Posterior vena cava (tissue), 2 donors: ENCODE measurements around the gene NCAPD3. TPM values are rescaled to one million over a fixed set of nuclear protein-coding genes. Genes with fewer than 3 reads are reported as not detected.
"Not testable (repeated sequence)": the region's sequence is repeated elsewhere in the genome, so short reads cannot be mapped to it uniquely, and the experiment has no call there.

Source experiments
- DNase-seq: peaks from one replicate; pipeline ENCODE4 v3.0.0-alpha.2; 2020; ENCODE audit warnings: low spot score
- intact Hi-C, 2 donors: fragments of 100-400 bp; cut with DNase I; formaldehyde crosslinking; loops; one replicate each; pipeline versions ENCODE4 v1.14.1 to v1.14.2; 2022 to 2023
- total RNA-seq, 2 donors: library from RNA; stranded (reverse); fragmentation: NEBNext Ultra II Directional; extraction: Animal tissue kit (Norgen Biotek cat#: 25700); gene quantifications; one replicate each; pipeline ENCODE4 v1.2.1, GENCODE V29; 2021
- donor health status: DM: yes; HTN: yes; CAD: no.
- donor health status: DM: yes; HTN: yes; CAD: no.

Gene NCAPD3
- total RNA-seq, 2 donors from 2014 or later, result 12.6 to 15.2 TPM

- DNase-seq, result no peak
- intact Hi-C loops, result loop anchor here in 1 of 2 donors (5.0 kb wide), 1 partner anchor 47 kb away; no protein-coding TSS in a partner anchor
These were observed 104.7 kb downstream of the NCAPD3 start for GRCh38 chr11:134119094-134119493.

- intact Hi-C loops, result loop anchor here in 1 of 2 donors (5.0 kb wide), 1 partner anchor 46 kb away; no protein-coding TSS in a partner anchor
- no peak for DNase-seq
These were observed 105.8 kb downstream of the NCAPD3 start for GRCh38 chr11:134118006-134118405.

GRCh38 chr11:134116210-134116609 is 107.6 kb downstream of the NCAPD3 start:
- DNase-seq, result no peak
- intact Hi-C loops, result loop anchor here in 1 of 2 donors (5.0 kb wide), 1 partner anchor 44 kb away; no protein-coding TSS in a partner anchor

- intact Hi-C loops, DNase-seq: not testable (repeated sequence)
These were observed 110.0 kb downstream of the NCAPD3 start for GRCh38 chr11:134113787-134114186.

GRCh38 chr11:134110252-134110815 is 113.4 kb downstream of the NCAPD3 start:
- no peak for DNase-seq
- intact Hi-C loops, result no loop called here

Other genes starting within 250 kb of the NCAPD3 start
- gene JAM3, start 154.9 kb downstream of the NCAPD3 start, total RNA-seq, result 10 to 100 TPM; 86.6 to 92.2 TPM
- gene VPS26B, start 704 bp upstream of the NCAPD3 start, total RNA-seq, result 10 to 100 TPM; 30.7 to 34.1 TPM
- gene THYN1, start 29.4 kb upstream of the NCAPD3 start, total RNA-seq, result 10 to 100 TPM; 21.0 to 37.3 TPM
- gene ACAD8, start 29.6 kb upstream of the NCAPD3 start, total RNA-seq, result 10 to 100 TPM; 12.9 to 16.9 TPM
- not detected for gene GLB1L3, start 52.4 kb upstream of the NCAPD3 start, total RNA-seq
- gene GLB1L2, start 108.0 kb upstream of the NCAPD3 start, total RNA-seq, result 1 to 10 TPM; 2.8 to 4.0 TPM
- under 1 TPM in 1 of 2 donors, not detected in 1; 0.28 TPM for gene B3GAT1, start 188.3 kb upstream of the NCAPD3 start, total RNA-seq